K562 treated with DMSO at 1 percent for 12 hours (cell line): Measurements from ENCODE around the gene LCLAT1. TPM values are rescaled to one million over a fixed set of nuclear protein-coding genes. Genes with fewer than 3 reads are reported as not detected.

Experiments used
- total RNA-seq: library from RNA; unstranded; fragments of 300-600 nt; gene quantifications from 2 replicates; pipeline ENCODE4 v1.2.3, GENCODE V29; 2022; ENCODE audit not compliant: insufficient read depth

LCLAT1 gene
- 1.7 and 7.0 TPM in 2 replicates for total RNA-seq

DNA sequence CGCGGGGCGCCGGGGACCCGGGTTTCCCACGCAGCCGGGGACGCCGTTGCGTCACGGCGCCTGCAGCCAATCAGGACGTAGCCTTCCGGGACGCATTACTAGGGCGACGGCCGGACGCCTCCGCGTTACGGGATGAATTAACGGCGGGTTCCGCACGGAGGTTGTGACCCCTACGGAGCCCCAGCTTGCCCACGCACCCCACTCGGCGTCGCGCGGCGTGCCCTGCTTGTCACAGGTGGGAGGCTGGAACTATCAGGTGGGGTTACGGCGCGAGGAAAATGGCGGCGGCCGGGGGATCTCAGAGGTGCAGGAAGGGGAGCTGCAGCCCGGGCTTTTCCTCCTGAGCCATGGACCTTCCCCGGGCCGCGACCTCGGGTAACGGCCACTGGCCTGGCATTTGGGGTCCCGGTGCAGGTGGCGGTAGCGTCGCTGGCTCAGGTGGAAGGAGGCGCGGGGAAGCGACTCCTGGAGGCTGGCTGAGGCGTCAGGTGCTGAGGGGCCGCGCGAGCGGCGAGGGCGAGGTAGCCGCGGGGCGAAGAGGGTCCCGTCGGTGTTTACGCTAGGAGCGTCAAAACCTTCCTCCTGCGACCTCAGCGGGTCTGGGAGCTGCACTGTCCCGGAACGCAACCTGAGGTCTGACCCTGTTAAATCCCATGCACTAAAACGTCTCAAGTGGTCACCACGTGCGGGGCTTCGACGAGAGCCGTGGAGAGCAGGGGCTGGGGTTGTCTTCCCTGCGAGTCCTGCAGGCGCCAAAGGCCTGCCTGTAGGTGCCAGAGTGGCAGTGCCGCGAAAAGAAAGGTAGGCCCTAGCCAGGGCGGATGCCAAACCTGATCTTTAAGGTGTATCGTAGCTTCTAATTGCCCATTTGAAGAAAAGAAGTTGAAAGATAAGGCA lies at the start of gene LCLAT1:
Gene LCLAT1, plus strand, starts transcription at position 98 of the 897 bp plus-strand sequence. CDS start 78,345 bp downstream, outside the sequence.

Other genes starting within 250 kb of the LCLAT1 start
- gene LBH, start 215.7 kb upstream of the LCLAT1 start, total RNA-seq = 12.4 and 15.8 TPM in 2 replicates